Epithelial cell of esophagus (primary cell): ENCODE results near the gene PICALM.
A peak's percentile ranks its signal among the peaks of the same experiment; 100 is the strongest.
"Not testable (repeated sequence)": the region's sequence is repeated elsewhere in the genome, so short reads cannot be mapped to it uniquely, and the experiment has no call there.

Experiments used
- DNase-seq: peaks from one replicate; pipeline ENCODE4 v3.0.0; 2010; ENCODE audit warnings: low read depth
- H3K4me3 ChIP-seq: 2 replicates; pipeline ENCODE4 v1.5.1; 2011; ENCODE audit warnings: mild to moderate bottlenecking, low read length, control low read depth
- TF ChIP-seq, protein P1 (sequence below): IDR thresholded peaks from 2 replicates; pipeline ENCODE4 v1.5.1; 2011; ENCODE audit warnings: low read depth, mild to moderate bottlenecking, low read length, control low read depth, inconsistent platforms; ENCODE audit not compliant: insufficient read depth; ENCODE audit errors: missing control alignments

The PICALM gene

DNA sequence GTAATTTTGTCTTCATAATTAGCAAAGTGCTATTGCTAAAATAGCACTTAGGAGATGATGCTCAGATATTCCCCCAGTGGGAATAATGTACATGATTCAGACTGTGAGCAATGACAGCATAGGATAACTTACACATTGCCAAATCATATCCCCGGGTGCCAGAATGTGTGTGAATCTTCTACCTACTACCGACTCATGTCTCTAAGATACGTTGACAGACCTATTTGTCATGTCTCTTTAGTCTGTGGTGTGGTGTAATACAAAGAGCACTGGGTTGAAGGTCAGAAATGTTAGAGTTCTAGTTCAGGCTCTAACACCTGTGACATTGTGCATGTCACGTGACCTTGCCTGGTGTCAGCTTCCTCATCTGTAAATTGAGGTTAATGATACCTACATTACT, 31.0 kb upstream of the PICALM start:
- no peak overlapping the region for H3K4me3 ChIP-seq

DNA sequence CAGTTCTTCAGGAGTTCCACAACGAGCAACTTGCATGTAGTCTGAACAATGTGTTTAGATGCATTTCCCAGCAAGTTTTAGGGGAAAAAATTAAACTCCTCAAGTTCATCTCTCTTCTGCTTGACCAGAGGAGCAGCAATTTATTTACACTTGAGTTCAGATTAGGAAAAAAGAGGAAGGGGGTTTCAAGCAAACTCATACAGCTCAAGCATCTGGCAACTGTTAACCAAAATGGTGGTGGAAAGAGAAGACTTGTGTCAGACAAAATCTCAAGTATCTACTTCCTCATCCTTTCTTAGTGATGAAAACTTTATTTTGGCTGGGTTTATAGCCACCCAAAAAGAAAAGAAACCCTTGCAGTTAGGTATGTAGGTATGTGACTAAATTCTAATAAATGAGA, 29.1 kb upstream of the PICALM start:
- H3K4me3 ChIP-seq = no peak overlapping the region
- no peak for DNase-seq
- TF ChIP-seq, protein P1, sequence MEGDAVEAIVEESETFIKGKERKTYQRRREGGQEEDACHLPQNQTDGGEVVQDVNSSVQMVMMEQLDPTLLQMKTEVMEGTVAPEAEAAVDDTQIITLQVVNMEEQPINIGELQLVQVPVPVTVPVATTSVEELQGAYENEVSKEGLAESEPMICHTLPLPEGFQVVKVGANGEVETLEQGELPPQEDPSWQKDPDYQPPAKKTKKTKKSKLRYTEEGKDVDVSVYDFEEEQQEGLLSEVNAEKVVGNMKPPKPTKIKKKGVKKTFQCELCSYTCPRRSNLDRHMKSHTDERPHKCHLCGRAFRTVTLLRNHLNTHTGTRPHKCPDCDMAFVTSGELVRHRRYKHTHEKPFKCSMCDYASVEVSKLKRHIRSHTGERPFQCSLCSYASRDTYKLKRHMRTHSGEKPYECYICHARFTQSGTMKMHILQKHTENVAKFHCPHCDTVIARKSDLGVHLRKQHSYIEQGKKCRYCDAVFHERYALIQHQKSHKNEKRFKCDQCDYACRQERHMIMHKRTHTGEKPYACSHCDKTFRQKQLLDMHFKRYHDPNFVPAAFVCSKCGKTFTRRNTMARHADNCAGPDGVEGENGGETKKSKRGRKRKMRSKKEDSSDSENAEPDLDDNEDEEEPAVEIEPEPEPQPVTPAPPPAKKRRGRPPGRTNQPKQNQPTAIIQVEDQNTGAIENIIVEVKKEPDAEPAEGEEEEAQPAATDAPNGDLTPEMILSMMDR = no peak

More for the DNA sequence above, 31.0 kb upstream of the PICALM start:
- peak; percentile 99 for DNase-seq
- TF ChIP-seq, protein P1 = no peak

DNA sequence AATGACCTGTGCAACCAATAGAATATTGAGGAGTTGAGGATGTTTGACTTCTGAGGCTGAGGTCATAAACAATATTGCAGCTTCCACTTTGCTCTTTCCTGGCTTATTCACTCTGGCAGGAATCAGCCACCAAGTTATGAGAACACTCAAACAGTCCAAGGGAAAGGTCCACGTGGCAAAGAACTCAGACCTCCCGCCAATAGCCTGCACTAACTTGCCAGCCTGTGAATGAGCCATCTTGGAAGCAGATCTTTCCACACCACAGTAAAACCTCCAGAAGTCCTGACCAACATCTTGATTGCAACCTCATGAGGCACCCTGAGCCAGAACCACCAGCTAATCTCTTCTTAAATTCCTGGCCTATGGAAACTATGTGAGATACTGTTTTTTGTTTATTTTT, 22.7 kb upstream of the PICALM start:
- peak; percentile 73 for DNase-seq
- TF ChIP-seq, protein P1 = no peak

DNA sequence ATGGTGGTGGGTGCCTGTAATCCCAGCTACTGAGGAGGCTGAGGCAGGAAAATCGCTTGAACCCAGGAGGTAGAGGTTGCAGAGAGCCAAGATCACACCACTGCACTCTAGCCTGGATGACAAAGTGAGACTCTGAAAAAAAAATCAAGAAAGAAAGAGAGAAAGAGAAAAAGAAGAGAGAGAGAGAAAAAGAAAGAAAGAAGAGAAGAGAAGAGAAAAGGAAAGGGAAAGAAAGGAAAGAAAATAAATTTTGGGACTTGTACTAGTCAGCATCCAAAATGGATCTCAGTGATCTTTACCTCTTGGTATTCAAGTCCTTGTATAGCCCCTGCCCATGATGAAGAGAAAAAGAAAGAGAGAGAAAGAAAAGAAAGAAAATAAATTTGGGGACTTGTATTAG, 22.2 kb upstream of the PICALM start:
- no peak for DNase-seq
- H3K4me3 ChIP-seq = no peak overlapping the region
- TF ChIP-seq, protein P1 = no peak

More for the DNA sequence above, 22.7 kb upstream of the PICALM start:
- H3K4me3 ChIP-seq = no peak overlapping the region

DNA sequence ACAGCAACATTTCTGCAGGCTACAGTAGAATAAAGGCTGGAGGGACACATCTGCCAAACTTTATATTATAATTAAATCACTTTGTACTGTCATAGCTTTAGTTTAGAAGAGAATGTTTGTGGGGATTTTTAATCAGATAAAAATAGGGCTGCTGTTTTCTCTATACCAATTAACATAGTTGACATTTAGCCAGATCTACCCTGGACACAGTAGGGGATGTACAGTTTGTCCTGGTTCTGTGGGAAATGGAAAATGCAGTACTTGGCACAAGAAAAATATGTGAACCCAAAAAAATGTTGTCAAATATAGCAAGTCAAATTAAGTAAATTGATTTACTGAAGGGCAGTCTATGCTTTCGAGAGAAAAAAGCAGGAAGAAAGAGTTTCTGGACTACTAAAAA, 20.8 kb upstream of the PICALM start:
- H3K4me3 ChIP-seq = no peak overlapping the region
- no peak for DNase-seq
- TF ChIP-seq, protein P1 = no peak

DNA sequence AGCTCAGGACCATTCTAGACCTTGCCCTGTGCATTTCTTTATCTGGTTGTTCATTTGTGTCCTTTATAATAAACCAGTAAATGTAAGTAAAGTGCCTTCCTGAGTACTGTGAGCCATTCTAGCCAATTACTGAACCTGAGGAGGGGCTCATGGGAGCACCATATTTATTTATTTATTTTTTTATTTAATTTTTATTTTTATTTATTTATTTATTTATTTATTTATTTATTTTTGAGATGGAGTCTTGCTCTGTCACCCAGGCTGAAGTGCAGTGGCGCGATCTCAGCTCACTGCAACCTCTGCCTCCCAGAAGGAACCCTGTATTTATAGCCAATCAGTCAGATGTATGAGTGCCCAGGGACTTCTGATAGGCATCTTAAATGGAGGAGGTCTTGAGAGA, 18.8 kb upstream of the PICALM start:
- DNase-seq, H3K4me3 ChIP-seq: not testable (repeated sequence)

DNA sequence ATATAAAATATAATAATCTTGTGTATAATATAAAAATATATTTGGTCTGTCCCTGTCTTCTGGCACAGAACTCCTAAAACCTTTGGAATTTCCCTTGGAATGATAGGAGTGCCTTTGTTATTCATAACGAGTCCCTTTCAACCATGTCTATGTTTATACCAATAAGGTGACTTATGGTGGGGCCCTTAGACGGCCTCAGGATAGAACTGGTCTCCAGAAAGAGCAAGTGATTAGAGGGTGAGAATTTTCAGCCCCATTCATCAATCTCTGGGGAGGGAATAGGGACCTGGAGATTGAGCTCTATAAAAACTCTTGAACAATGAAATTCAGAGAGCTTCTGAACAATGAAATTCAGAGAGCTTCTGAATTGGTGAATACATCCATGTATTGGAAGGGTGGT, 18.4 kb upstream of the PICALM start:
- DNase-seq = no peak
- H3K4me3 ChIP-seq = no peak overlapping the region
- TF ChIP-seq, protein P1 = no peak
